ENCODE data around the gene EDNRB.

- TF ChIP-seq, protein P1, sequence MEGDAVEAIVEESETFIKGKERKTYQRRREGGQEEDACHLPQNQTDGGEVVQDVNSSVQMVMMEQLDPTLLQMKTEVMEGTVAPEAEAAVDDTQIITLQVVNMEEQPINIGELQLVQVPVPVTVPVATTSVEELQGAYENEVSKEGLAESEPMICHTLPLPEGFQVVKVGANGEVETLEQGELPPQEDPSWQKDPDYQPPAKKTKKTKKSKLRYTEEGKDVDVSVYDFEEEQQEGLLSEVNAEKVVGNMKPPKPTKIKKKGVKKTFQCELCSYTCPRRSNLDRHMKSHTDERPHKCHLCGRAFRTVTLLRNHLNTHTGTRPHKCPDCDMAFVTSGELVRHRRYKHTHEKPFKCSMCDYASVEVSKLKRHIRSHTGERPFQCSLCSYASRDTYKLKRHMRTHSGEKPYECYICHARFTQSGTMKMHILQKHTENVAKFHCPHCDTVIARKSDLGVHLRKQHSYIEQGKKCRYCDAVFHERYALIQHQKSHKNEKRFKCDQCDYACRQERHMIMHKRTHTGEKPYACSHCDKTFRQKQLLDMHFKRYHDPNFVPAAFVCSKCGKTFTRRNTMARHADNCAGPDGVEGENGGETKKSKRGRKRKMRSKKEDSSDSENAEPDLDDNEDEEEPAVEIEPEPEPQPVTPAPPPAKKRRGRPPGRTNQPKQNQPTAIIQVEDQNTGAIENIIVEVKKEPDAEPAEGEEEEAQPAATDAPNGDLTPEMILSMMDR (IDR thresholded peaks at IDR 0.05 in 2 of 3, conservative IDR thresholded peaks at IDR 0.05 in 1 of 3; ENCODE audit: borderline replicate concordance in 1 of 3, insufficient read depth in 1 of 3, low read depth in 2 of 3, low read length in 2 of 3) = no peak
- no peak for TF ChIP-seq TCF7L2 (IDR thresholded peaks at IDR 0.05; ENCODE audit: borderline replicate concordance, extremely low read depth, insufficient read depth, insufficient read length)
These were observed 11.8 kb upstream of the EDNRB start for GRCh38 chr13:77930430-77930829.

All from HCT116 (cell line).